Natural killer cell (primary cell): Measurements from ENCODE around the gene ATP6V0B. TPM values are rescaled to one million over a fixed set of nuclear protein-coding genes. Genes with fewer than 3 reads are reported as not detected.

Experiments
- ATAC-seq, 3 donors: fragments of 150-1000 bp in 2 of 3; fragments of 200-7000 bp in 1 of 3; cut with Tn5 transposase; 1 replicate in 1 of 3; 2 replicates in 2 of 3; pipeline ENCODE4 v1.10.0; 2021; ENCODE audit warnings: mild to moderate bottlenecking in 2 of 3, moderate library complexity in 2 of 3
- DNase-seq, 2 donors: peaks; one replicate each; pipeline versions ENCODE4 v3.0.0 to v3.0.0-alpha.2; 2013 to 2021; ENCODE audit warnings: mixed read lengths in 1 of 2
- H3K27ac ChIP-seq: one replicate; pipeline ENCODE4 v1.5.1; 2013; ENCODE audit warnings: mild to moderate bottlenecking, low read length
- H3K27me3 ChIP-seq: one replicate; pipeline ENCODE4 v1.6.1; 2013; ENCODE audit warnings: low read length; ENCODE audit not compliant: control insufficient read depth, insufficient read depth
- H3K36me3 ChIP-seq: one replicate; pipeline ENCODE4 v1.6.1; 2013; ENCODE audit warnings: low read length; ENCODE audit not compliant: control insufficient read depth, insufficient read depth
- H3K4me1 ChIP-seq: one replicate; pipeline ENCODE4 v1.6.1; 2013; ENCODE audit warnings: low read length; ENCODE audit not compliant: control insufficient read depth, insufficient read depth
- H3K4me3 ChIP-seq: one replicate; pipeline ENCODE4 v1.5.1; 2013; ENCODE audit warnings: low read length
- H3K9me3 ChIP-seq: one replicate; pipeline ENCODE4 v1.6.1; 2013; ENCODE audit warnings: low read length; ENCODE audit not compliant: control insufficient read depth, insufficient read depth
- H3K27ac Mint-ChIP-seq, 2 donors: one replicate each; pipeline ENCODE4 v1.8.0; 2022; ENCODE audit warnings: mild to moderate bottlenecking in 2 of 2, mixed read lengths in 2 of 2, moderate library complexity in 1 of 2
- H3K27me3 Mint-ChIP-seq, 2 donors: one replicate each; pipeline ENCODE4 v1.8.0; 2022; ENCODE audit warnings: low read depth in 2 of 2, mixed read lengths in 2 of 2
- H3K36me3 Mint-ChIP-seq: one replicate; pipeline ENCODE4 v1.8.0; 2022; ENCODE audit warnings: mixed read lengths
- H3K4me1 Mint-ChIP-seq, 2 donors: one replicate each; pipeline ENCODE4 v1.8.0; 2022; ENCODE audit warnings: mixed read lengths in 2 of 2
- H3K4me3 Mint-ChIP-seq: one replicate; pipeline ENCODE4 v1.8.0; 2022; ENCODE audit warnings: mild to moderate bottlenecking, moderate library complexity, mixed read lengths
- H3K9me3 Mint-ChIP-seq, 2 donors: one replicate each; pipeline ENCODE4 v1.8.0; 2022; ENCODE audit warnings: mixed read lengths in 2 of 2
- WGBS: methylation state at CpG from one replicate; pipeline ENCODE4 v1.1.7; 2013; ENCODE audit warnings: missing lambda C conversion rate; ENCODE audit not compliant: insufficient coverage; 5-methylcytosine and 5-hydroxymethylcytosine counted together
- intact Hi-C: fragments of 100-400 bp; cut with micrococcal nuclease; formaldehyde crosslinking; loops from one replicate; pipeline ENCODE4 v1.14.2; 2022
- total RNA-seq, 4 donors: library from RNA; stranded (reverse); fragments of 120-200 nt in 1 of 4; gene quantifications; one replicate each; pipeline versions ENCODE4 v1.2.3 to v1.2.4, GENCODE V29; 2013 to 2022
- TF ChIP-seq, protein P1 (sequence below): fragments of 200-600 bp; IDR thresholded peaks from one replicate; pipeline ENCODE4 v1.8.0; 2022; ENCODE audit warnings: antibody characterized with exemption

The ATP6V0B gene
- total RNA-seq, 3 donors from 2014 or later (not counting 1 experiment from before 2014, with no cell fraction given): 76.3 to 115 (median 113) TPM

DNA sequence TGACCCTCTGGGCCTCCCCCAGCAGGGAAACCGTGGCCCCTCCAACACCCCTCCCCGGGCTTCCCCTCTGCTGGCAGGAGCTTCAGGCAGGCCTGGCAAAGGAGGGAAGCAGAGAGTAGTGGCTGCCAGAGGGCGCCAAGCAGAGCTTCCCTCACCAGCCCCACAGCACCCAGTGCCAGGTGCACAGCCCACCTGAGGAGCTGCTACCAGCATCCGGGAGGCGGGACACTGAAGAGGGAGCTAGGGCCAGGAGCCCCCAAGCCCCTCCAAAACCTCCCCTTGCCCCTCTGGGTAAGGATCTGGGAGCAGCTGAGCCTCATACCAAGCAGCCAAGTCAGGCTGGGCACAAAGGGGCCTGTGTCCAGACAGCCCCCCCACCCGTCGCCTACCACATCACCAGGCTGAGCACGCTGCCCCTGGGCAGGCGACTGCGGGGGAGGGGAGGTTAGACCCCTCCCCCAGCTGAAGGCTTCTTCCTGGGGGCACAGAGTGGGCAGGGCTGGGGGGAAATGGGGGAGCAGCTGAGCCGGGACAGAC lies 36.2 kb downstream of the ATP6V0B start:
- Mint-ChIP-seq H3K4me3 (no peak overlapping the region), H3K36me3 (no peaks in the 10 kb centered on the region), H3K27me3 (peaks cover 0 to 7% of the 10 kb centered on the region in 2 donors), H3K9me3 (no peaks in the 10 kb centered on the region), H3K4me1 (no peaks in the 10 kb centered on the region), H3K27ac (no peak overlapping the region)
- Histone ChIP-seq H3K4me1 (no peaks in the 10 kb centered on the region), H3K9me3 (no peaks in the 10 kb centered on the region), H3K27ac (no peak overlapping the region), H3K36me3 (no peaks in the 10 kb centered on the region), H3K4me3 (no peak overlapping the region), H3K27me3 (no peaks in the 10 kb centered on the region)
- ATAC-seq (no peak), DNase-seq (no peak)
- WGBS: 84% methylated on average over 10 of the region's 11 CpGs
- TF ChIP-seq, protein P1, sequence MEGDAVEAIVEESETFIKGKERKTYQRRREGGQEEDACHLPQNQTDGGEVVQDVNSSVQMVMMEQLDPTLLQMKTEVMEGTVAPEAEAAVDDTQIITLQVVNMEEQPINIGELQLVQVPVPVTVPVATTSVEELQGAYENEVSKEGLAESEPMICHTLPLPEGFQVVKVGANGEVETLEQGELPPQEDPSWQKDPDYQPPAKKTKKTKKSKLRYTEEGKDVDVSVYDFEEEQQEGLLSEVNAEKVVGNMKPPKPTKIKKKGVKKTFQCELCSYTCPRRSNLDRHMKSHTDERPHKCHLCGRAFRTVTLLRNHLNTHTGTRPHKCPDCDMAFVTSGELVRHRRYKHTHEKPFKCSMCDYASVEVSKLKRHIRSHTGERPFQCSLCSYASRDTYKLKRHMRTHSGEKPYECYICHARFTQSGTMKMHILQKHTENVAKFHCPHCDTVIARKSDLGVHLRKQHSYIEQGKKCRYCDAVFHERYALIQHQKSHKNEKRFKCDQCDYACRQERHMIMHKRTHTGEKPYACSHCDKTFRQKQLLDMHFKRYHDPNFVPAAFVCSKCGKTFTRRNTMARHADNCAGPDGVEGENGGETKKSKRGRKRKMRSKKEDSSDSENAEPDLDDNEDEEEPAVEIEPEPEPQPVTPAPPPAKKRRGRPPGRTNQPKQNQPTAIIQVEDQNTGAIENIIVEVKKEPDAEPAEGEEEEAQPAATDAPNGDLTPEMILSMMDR: no peak
- intact Hi-C loops: no loop called here

DNA sequence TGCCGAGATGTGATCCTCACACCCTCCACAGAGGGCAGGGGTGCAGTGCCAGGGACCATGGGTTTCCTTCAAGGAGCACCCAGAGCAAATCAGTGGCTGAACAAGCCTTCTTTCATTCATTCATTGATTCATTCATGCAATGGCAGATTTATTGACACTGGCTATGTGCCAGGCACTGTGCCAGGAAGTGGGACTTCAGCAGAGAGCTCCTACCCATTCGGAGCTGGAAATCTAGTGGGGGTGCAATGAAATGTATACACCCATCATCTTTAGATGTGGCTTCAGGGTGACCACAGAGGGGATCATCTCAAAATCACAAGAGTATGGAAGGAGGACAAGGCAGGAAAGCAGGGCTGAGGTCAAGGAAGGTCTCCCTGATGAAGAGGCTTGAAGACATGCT lies 37.6 kb downstream of the ATP6V0B start:
- H3K4me1 Mint-ChIP-seq: no peaks in the 10 kb centered on the region
- WGBS: 61% methylated on average over 2 of the region's 2 CpGs
- H3K9me3 Mint-ChIP-seq: no peaks in the 10 kb centered on the region

DNA sequence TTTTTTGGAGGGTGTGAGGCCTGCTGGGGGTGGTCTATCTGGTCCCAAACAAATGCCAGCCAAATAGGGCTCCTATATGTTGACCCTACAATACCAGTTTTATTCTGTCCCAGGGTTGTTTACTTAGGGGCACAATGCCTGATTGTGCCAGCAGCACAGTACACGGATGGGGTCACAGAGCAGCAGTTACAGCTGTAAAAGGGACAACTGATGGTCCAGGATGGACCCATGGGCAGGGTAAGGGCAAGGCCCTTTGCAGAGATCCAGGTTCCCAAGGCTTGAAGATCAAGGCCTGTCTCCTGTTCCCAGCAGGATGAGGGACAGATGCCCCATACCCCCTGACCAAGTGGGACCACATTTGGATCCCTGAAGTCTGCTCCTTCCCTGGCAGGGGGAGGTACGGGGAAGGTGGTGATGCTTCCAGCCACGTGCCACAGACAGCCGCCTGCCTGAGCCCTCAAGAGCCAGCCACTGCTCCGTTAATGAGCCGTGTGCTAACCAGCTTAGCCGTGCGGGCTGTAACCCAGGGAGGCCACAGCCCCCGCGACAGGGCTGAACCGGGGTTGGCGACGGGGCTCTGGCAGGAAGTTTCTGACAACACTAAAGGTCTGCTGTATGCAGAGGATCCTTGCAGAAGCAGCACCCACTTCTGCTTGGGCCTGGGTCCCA lies 38.3 kb downstream of the ATP6V0B start:
- Mint-ChIP-seq H3K27ac (no peak overlapping the region), H3K36me3 (no peaks in the 10 kb centered on the region), H3K9me3 (no peaks in the 10 kb centered on the region), H3K27me3 (peaks cover 0 to 7% of the 10 kb centered on the region in 2 donors), H3K4me3 (no peak overlapping the region), H3K4me1 (no peaks in the 10 kb centered on the region)
- Histone ChIP-seq H3K9me3 (no peaks in the 10 kb centered on the region), H3K27ac (no peak overlapping the region), H3K4me1 (no peaks in the 10 kb centered on the region), H3K36me3 (no peaks in the 10 kb centered on the region), H3K4me3 (no peak overlapping the region), H3K27me3 (no peaks in the 10 kb centered on the region)
- ATAC-seq (no peak), DNase-seq (no peak)
- intact Hi-C loops: no loop called here
- TF ChIP-seq, protein P1: no peak
- WGBS: 24% methylated on average over 13 of the region's 13 CpGs

More for the DNA sequence above, 37.6 kb downstream of the ATP6V0B start:
- Histone ChIP-seq H3K4me3 (no peak overlapping the region), H3K27ac (no peak overlapping the region), H3K36me3 (no peaks in the 10 kb centered on the region), H3K27me3 (no peaks in the 10 kb centered on the region), H3K4me1 (no peaks in the 10 kb centered on the region), H3K9me3 (no peaks in the 10 kb centered on the region)
- intact Hi-C loops: no loop called here
- Mint-ChIP-seq H3K27ac (no peak overlapping the region), H3K4me3 (no peak overlapping the region), H3K36me3 (no peaks in the 10 kb centered on the region), H3K27me3 (peaks cover 0 to 7% of the 10 kb centered on the region in 2 donors)
- TF ChIP-seq, protein P1: no peak
- ATAC-seq (no peak), DNase-seq (no peak)
